GM19328 (cell line): ENCODE measurements around the gene UBC.
"Not testable (repeated sequence)": the region's sequence is repeated elsewhere in the genome, so short reads cannot be mapped to it uniquely, and the experiment has no call there.

ENCODE experiments used
- ATAC-seq: cut with Tn5 transposase; IDR thresholded peaks from one replicate; pipeline ENCODE4 v1.9.1; 2021; ENCODE audit warnings: mild to moderate bottlenecking, moderate library complexity; ENCODE audit not compliant: unreplicated experiment

The UBC gene

GRCh38 chr12:124893792-124894516 is 20.5 kb downstream of the UBC start:
- ATAC-seq = no peak

- no peak for ATAC-seq
These were observed 26.2 kb downstream of the UBC start for GRCh38 chr12:124888260-124888659.

GRCh38 chr12:124887766-124888165 is 26.7 kb downstream of the UBC start:
- ATAC-seq = not testable (repeated sequence)

- ATAC-seq = peak; percentile 84
These were observed 29.6 kb downstream of the UBC start for GRCh38 chr12:124884587-124885438.

GRCh38 chr12:124883263-124884130 is 31.0 kb downstream of the UBC start:
- no peak for ATAC-seq

- no peak for ATAC-seq
These were observed 33.3 kb downstream of the UBC start for GRCh38 chr12:124881123-124881522.

GRCh38 chr12:124880335-124880734 is 34.1 kb downstream of the UBC start:
- not testable (repeated sequence) for ATAC-seq

GRCh38 chr12:124878795-124879516 is 35.5 kb downstream of the UBC start:
- no peak for ATAC-seq

GRCh38 chr12:124877423-124877822 is 37.0 kb downstream of the UBC start:
- ATAC-seq = no peak

- no peak for ATAC-seq
These were observed 38.3 kb downstream of the UBC start for GRCh38 chr12:124876171-124876570.

GRCh38 chr12:124875803-124876132 is 38.7 kb downstream of the UBC start:
- no peak for ATAC-seq

- no peak for ATAC-seq
These were observed 39.3 kb downstream of the UBC start for GRCh38 chr12:124874988-124875802.

- no peak for ATAC-seq
These were observed 40.3 kb downstream of the UBC start for GRCh38 chr12:124874188-124874587.

GRCh38 chr12:124872068-124872719 is 42.3 kb downstream of the UBC start:
- no peak for ATAC-seq

- ATAC-seq = no peak
These were observed 43.2 kb downstream of the UBC start for GRCh38 chr12:124871297-124871696.

- ATAC-seq = no peak
These were observed 43.9 kb downstream of the UBC start for GRCh38 chr12:124870515-124870914.

- no peak for ATAC-seq
These were observed 45.3 kb downstream of the UBC start for GRCh38 chr12:124869059-124869665.

- ATAC-seq = no peak
These were observed 46.0 kb downstream of the UBC start for GRCh38 chr12:124868252-124869058.
